Parathyroid adenoma (tissue), 2 donors: ENCODE measurements around the gene OGA.

ENCODE experiments used
- H2AFZ ChIP-seq: fragments of 300-600 bp; sonication (generic); one replicate; pipeline ENCODE4 v1.7.0; 2017; ENCODE audit warnings: antibody characterized with exemption, mild to moderate bottlenecking
- H3K27ac ChIP-seq: fragments of 300-600 bp; sonication (generic); one replicate; pipeline ENCODE4 v1.7.0; 2017
- H3K27me3 ChIP-seq: fragments of 300-600 bp; sonication (generic); one replicate; pipeline ENCODE4 v1.7.0; 2017; ENCODE audit warnings: low read length; ENCODE audit not compliant: control insufficient read depth, insufficient read depth
- H3K36me3 ChIP-seq: fragments of 300-600 bp; sonication (generic); one replicate; pipeline ENCODE4 v1.7.0; 2017; ENCODE audit warnings: low read length; ENCODE audit not compliant: control insufficient read depth, insufficient read depth
- H3K4me1 ChIP-seq: fragments of 300-600 bp; sonication (generic); one replicate; pipeline ENCODE4 v1.7.0; 2017; ENCODE audit warnings: control low read depth
- H3K4me2 ChIP-seq: fragments of 300-600 bp; sonication (generic); one replicate; pipeline ENCODE4 v1.7.0; 2017; ENCODE audit warnings: low read length
- H3K4me3 ChIP-seq: fragments of 300-600 bp; sonication (generic); one replicate; pipeline ENCODE4 v1.7.0; 2017; ENCODE audit warnings: low read depth, low read length
- H3K79me2 ChIP-seq: fragments of 300-600 bp; sonication (generic); one replicate; pipeline ENCODE4 v1.7.0; 2017; ENCODE audit warnings: control low read depth
- H3K9ac ChIP-seq: fragments of 300-600 bp; sonication (generic); one replicate; pipeline ENCODE4 v1.7.0; 2017; ENCODE audit warnings: mild to moderate bottlenecking
- H3K9me3 ChIP-seq: fragments of 300-600 bp; sonication (generic); one replicate; pipeline ENCODE4 v1.7.0; 2017; ENCODE audit warnings: low read length; ENCODE audit not compliant: control insufficient read depth
- TF ChIP-seq, protein P1 (sequence below): fragments of 300-600 bp; sonication (generic); IDR thresholded peaks from one replicate; pipeline ENCODE4 v1.7.0; 2017; ENCODE audit warnings: antibody characterized with exemption, mild to moderate bottlenecking
- donor health status: primary hyperparathyroidism.

OGA gene

DNA sequence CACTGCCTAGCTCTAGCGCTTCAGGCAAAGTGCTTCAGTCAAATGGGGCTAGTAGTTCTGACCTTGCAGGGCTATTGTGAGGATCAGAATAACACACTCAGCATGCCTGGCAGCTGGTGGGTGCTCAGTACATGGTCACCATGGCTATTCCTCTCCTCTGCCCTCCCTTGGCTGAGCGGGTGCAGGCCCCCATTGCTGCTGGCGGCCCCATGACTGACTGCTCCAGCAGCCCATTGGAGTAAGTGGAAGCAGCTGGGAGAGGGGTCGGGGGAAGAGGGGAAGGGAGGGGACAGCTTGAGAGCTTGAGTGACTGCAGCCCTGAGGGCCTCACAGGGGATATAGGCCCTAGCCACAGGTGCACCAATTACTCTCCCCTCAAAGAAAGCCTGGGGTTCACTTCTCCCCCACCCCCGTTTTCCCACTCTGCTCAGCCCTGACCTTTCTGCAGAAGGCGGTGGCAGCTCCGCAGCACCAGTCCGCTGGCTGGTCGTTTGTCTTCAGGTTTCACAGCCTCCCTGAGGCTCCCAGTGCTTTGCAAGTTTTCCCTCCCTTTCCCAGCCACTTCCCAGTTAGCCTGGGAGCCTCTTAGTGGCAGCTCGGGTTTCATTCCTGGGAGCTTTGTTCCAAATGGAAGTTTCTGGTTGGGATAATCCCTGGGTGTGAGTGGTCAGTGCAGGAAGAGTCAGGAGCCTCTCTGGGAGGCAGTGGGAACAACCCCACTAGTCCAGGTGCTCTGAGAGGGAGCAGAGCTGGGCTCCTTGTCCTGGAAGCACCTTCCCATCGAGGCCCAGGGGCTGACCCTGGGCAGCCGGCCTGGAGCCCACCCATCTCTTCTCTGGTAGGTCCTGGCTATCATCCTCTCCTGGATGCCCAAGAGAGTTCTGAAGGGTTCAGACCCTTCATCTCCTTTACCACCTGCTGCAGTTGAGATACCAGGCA, 58.7 kb downstream of the OGA start:
- H2AFZ ChIP-seq, result no peak overlapping the region
- no peak overlapping the region for H3K4me3 ChIP-seq
- no peaks in the 10 kb centered on the region for H3K9me3 ChIP-seq
- H3K4me2 ChIP-seq, result no peak overlapping the region
- no peaks in the 10 kb centered on the region for H3K79me2 ChIP-seq
- no peak overlapping the region for H3K27ac ChIP-seq
- H3K4me1 ChIP-seq, result peaks cover 5% of the 10 kb centered on the region
- TF ChIP-seq, protein P1, sequence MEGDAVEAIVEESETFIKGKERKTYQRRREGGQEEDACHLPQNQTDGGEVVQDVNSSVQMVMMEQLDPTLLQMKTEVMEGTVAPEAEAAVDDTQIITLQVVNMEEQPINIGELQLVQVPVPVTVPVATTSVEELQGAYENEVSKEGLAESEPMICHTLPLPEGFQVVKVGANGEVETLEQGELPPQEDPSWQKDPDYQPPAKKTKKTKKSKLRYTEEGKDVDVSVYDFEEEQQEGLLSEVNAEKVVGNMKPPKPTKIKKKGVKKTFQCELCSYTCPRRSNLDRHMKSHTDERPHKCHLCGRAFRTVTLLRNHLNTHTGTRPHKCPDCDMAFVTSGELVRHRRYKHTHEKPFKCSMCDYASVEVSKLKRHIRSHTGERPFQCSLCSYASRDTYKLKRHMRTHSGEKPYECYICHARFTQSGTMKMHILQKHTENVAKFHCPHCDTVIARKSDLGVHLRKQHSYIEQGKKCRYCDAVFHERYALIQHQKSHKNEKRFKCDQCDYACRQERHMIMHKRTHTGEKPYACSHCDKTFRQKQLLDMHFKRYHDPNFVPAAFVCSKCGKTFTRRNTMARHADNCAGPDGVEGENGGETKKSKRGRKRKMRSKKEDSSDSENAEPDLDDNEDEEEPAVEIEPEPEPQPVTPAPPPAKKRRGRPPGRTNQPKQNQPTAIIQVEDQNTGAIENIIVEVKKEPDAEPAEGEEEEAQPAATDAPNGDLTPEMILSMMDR, result no peak
- H3K27me3 ChIP-seq, result no peaks in the 10 kb centered on the region
- no peak overlapping the region for H3K9ac ChIP-seq
- H3K36me3 ChIP-seq, result no peaks in the 10 kb centered on the region

DNA sequence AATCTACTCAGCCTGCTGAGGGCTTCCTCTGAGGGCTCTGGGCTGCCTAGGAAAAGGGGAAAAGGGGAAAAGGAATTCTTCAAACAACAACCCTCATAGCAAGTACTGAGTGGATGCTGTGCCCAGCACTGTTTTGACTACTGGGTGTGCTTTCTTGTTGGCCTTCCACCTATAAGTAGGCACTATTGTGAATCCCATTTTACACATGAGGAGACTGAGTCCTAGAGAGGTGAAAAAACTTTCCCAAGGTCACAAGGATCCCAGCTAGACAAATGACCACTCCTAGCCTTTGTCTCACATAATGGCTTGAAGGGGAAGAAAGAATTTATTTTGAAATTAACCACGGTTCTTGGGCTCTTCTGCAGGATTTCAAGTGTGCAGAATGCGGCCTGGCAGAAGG, 59.4 kb downstream of the OGA start:
- H3K9me3 ChIP-seq, result no peaks in the 10 kb centered on the region
- H3K4me1 ChIP-seq, result peaks cover 5% of the 10 kb centered on the region
- no peak overlapping the region for H3K27ac ChIP-seq
- no peak overlapping the region for H2AFZ ChIP-seq
- no peaks in the 10 kb centered on the region for H3K79me2 ChIP-seq
- TF ChIP-seq, protein P1, result no peak
- H3K4me2 ChIP-seq, result no peak overlapping the region
- H3K36me3 ChIP-seq, result no peaks in the 10 kb centered on the region
- H3K9ac ChIP-seq, result no peak overlapping the region
- H3K27me3 ChIP-seq, result no peaks in the 10 kb centered on the region
- H3K4me3 ChIP-seq, result no peak overlapping the region

DNA sequence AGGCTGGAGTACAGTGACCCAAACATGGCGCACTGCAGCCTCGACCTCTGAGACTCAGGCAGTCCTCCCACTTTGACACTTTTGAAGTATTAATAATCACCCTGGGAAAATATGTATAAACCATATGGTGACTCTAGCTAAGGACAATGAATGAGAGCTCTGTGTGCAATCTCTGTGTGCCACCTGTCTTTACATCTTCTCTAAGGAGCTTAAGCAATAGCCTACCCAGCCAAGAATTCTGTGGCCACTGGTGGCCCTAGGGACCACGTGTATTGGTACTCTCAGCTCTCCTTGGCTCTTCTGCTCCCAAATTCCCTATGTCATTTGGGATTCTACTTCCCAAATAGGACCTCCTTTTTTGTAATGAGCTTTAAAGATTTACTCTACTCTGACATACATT, 66.0 kb downstream of the OGA start:
- no peak overlapping the region for H3K27ac ChIP-seq
- H3K4me2 ChIP-seq, result no peak overlapping the region
- no peak overlapping the region for H3K9ac ChIP-seq
- H3K36me3 ChIP-seq, result no peaks in the 10 kb centered on the region
- H3K4me1 ChIP-seq, result no peaks in the 10 kb centered on the region
- TF ChIP-seq, protein P1, result no peak
- H3K4me3 ChIP-seq, result no peak overlapping the region
- H3K27me3 ChIP-seq, result no peaks in the 10 kb centered on the region
- H2AFZ ChIP-seq, result no peak overlapping the region
- no peaks in the 10 kb centered on the region for H3K79me2 ChIP-seq
- no peaks in the 10 kb centered on the region for H3K9me3 ChIP-seq

DNA sequence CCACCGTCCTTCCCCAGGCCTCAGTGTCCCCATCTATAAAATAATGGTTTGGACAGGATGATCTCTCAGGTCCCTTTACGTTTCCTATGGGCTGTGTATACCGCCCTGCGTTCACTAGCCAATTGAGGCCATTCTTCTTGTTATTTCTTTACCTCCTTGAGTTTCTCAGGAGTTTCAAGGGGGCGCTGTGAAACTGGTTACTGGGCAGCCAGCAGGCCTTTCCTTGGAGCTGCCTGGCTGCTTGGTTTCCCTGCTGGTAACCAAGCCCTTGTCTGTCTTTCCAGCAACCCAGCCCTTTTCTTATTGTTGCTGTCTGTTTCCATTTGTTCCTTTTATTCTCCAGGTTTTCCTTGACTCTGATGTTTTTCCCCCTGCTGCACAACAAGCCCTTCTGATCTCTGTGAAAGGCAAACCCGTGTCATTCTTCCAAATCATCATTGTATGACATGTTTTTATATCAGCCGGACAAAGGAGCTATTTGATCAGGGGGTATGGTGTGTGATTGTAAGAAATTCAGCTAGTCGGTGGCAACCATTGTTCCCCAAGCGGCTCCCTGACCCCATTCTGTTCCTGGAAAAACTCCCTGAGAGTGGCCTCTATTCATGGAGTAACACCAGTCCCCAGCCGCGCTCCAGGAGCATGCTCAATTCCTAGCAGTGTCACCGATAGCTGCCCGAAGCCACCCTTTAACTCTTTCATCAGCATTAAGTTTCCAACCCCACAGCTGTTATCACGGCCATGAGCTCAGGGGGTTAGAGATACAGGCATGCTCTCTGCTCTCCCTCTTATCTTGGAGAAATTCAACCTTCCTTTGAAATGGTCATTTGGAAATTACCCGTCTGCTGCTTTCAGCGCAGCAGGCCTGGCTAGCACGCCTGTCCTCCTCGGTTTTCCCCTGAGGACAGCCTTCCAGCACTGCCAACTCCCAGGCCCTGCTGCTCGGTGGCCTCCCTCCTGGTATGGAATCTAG, 68.9 kb downstream of the OGA start:
- Histone ChIP-seq H3K27me3 (no peaks in the 10 kb centered on the region), H3K9me3 (no peaks in the 10 kb centered on the region), H3K4me2 (no peak overlapping the region), H3K27ac (no peak overlapping the region), H3K36me3 (no peaks in the 10 kb centered on the region), H2AFZ (no peak overlapping the region), H3K4me1 (no peaks in the 10 kb centered on the region), H3K79me2 (no peaks in the 10 kb centered on the region), H3K9ac (no peak overlapping the region), H3K4me3 (no peak overlapping the region)
- TF ChIP-seq, protein P1, result no peak
